Activated T-cell treated with anti-CD3 and anti-CD28 coated beads for 48 hours (primary cell): Measurements from ENCODE around the gene SCN1A.
"Not testable (repeated sequence)": the region's sequence is repeated elsewhere in the genome, so short reads cannot be mapped to it uniquely, and the experiment has no call there.

Source experiments
- DNase-seq: peaks from one replicate; pipeline ENCODE4 v3.0.0-alpha.2; 2020; ENCODE audit warnings: low read depth

Gene SCN1A

DNA sequence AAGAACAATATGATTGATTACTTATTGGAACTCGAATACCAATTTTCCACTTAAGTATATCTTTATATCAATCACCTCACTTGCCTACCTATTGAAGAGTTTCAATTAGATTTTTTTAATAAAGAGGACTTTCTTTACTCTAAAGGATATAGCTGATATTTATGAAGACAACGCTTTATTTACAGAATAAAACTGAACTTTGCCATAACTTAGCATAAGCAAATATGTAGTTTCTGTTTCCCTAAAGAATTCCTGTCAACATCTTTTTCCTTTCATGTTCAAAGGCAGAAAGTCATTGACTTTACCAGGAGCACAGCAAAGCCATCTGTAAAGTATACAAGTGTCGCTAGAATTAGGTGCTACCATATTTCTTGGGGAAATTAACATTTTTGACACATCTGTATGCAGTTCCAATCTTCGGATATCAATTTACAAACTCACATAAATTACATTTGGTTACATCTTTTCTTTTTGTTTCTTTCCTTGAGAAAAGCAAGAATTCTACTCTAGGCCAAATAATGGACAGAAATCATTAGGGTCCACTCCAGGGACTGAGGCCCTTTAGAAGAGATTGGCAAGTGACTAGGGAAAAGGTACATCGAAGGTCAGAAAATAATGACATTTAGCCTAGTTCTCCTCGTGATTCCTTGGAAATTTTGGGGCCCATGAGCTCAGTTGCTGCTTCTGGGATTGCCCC is 7.5 kb upstream of the SCN1A start:
- DNase-seq, result no peak

DNA sequence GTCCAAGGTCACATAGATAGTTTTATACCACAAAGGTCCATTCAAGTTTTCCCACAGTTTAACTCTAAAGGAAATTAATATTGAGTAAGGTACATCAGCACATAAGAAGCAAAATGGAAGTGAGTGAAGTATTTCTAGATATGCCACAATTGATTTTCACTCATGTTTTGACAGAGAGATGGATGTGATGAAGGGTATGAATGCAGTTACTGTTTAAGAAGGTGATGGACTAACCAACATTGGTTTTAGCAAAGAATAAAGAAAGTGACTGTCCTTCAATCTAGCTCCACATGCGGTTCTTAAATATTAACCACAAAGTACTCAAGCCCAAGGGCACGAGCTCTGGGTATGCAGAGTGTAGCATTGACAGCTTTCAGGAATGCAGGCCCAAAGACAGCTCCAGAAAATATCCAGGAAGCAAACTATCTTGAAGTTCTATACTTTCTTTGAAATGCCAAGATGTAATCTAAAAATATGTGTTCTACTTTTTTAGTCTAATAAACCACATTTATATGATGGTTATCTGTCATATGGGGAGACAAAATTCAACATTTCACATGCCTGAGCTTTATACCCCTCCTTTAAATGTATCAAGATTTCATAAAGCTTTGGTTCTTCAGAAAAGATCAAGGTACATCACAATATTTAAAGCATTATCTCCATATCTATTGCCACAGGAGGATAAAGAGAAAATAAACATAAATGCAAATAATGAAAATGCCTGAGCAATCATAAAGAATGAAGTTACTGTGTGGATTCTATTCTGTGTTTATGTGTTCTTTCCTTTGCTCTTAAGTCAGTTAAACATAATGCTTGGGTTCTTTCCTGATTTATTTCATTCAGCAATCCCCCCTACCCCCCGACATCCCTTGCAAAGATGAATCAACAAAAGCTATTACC is 6.7 kb upstream of the SCN1A start:
- no peak for DNase-seq

DNA sequence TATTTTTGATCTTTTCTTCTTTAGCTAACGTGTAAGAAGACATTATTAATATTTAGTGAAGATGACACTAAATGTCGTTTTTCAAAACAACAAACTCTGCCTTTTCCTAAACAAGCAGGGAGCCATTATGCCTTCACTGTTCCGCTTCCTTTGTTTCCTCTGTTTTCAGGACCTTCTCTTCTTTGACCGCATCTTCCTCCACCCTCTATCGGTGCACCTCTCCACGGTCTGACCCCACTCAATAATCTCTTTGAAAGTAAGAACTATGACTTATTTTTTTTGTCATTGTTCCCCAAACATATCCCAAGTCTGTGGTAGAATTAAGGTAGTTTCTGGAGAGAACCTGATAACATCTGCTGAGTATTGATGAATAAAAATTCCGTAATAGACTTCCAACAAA is 5.8 kb upstream of the SCN1A start:
- no peak for DNase-seq

DNA sequence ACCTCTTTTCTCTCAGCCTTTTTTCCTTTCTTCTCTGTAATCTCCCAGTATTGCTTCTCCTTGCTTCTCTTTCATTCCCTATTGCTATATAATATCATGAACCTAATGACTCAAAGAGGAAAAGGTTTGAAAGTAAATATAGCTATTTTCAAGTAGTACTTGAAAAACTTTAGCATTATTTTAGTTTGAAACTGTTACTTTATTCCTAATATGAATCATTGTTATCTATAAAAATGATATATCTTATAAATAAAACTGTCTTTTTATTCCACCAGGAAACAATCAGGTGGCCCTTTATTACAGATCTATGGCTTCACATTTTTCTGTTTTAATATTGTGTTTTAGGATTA is 311 bp upstream of the SCN1A start:
- DNase-seq, result no peak

DNA sequence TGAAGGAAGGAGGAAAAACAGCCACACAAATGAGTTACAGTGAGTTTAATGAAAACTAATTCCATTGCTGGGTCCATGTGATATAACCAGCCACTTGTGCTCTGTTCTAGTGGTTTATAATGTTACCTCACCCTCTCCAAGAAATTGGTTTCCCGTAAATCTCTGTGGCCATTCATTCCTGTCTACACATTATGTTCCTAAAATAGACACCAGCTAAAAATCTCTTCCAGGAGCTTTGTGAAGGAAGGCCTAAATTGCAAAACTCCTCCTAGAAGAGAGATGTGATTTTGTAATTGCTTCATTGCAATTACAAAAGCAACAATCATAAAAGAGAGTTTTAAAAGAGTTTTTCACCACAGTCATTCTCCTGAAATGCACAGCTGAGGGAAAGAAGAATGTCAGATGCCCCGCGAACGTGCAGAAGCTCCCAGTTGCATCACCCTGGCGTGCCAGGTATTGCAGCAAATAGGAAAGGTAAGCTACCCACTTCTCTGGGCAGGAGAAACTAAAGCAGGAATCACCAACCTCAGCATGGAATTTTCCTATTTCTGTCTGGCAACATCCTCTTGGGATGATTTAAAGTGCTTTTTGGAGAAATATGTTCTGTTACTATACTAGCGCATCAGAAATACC is 1.7 kb downstream of the SCN1A start:
- no peak for DNase-seq

DNA sequence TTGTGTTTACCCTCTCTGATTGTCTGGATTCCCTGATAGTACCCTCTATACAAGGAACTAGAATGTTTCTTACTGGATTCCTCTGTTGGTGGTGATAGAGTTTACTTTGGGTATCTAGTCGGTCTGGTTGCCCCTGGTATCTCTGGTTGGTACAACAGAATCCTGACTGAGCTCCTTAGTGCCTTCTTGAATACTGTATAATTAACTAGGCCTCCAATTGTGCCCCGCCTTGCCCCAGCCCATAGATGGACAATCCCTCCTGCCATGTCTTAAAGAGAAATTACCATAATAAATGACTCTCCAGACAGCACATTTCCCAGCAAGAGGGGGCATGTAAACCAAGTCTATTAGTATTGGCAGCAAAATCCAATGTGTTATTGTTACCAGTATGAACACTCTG is 2.3 kb downstream of the SCN1A start:
- no peak for DNase-seq

DNA sequence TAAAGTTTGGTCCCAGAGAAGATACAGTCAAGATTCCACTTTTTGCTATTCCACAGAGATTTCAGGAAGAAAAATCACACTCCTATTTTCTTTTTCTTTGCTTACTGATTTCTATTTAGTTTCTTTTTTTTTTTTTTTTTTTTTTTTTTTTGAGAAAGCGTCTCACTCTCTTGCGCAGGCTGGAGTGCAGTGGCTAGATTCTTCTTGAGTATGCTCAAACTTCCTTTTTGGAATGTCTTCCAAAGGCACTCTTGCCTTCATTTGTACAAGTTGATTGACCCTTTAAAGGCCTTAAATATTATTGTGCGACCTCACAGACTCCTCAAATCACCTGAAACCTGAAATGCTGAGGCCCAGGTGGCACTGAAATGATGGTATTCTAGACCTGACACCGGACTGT is 9.6 kb downstream of the SCN1A start:
- DNase-seq, result no peak

DNA sequence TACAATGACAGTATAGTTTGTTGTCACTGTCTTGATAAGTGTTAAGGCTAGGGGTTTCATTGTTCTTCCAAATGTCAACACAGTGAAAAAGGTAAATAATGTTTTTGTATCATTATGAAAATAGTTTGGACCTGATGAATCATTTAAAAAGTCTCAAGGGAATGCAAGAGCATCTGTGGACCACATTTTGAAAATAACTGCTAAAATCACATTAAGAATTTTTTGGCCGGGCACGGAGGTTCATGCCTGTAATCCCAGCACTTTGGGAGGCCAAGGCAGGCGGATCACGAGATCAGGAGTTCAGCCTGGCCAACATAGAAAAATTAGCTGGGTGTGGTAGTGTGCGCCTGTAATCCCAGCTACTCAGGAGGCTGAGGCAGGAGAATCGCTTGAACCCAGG is 10.3 kb downstream of the SCN1A start:
- DNase-seq, result no peak

DNA sequence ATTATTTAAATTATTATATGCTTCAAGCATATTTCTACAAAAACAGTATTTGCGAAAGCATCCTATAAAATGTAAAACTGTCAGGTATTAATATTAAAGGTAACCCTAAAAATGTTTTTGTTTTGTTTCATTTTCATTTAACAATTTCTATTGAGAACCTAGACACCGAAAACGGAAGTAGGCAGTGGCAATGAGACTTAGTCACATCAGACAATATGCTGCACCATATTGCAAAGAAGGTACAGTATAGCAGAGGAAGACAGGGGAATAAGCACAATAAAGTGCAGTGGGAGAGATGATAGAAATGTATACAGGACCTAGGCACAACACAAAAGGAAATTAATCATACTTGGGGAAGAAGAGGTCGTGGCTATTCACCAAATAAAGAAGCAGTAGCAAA is 12.2 kb downstream of the SCN1A start:
- DNase-seq, result no peak

DNA sequence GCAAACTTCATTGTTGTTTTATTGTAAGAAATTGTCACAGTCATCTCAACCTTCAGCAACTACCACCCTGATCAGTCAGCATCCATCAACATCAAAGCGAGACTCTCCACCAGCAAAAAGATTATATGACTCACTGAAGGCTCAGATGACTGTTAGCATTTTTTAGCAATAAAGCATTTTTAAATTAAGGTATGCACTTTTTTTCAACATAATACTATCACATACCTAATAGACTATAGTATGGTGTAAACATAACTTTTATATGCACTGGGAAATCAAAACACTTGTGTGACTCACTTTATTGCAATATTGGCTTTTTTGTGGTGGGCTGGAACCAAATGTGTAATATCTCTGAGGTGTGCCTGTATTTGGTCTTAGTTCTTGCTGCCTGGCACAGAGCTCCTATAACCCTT is 15.6 kb downstream of the SCN1A start:
- DNase-seq, result no peak

DNA sequence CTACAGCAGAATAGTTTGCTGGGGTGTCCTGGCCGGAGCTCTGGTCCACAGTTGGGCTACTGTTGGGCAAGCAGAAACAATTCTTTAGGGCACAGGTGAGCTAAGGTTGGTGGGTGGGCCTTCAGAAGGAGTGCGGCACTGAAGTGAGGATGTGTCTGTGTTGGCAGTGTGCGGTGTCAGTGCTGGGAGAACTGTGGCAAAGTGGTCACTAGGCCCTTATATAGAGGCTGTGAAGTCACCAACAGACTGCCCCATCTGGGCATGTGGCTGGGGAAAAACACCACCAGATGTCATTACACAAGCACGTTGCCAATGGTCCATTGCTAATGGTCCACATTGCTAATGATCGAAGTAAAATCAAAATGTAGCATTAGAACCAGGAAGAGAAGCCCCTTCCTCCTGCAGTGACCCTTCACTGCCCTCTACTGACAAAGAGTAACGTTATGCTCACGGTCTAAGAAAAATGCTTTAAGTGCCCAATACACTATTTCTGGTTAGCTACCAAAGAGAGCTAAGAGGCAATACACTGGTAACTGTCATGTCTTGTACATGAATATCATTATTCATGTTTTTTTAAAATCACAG is 21.3 kb downstream of the SCN1A start:
- DNase-seq, result no peak

DNA sequence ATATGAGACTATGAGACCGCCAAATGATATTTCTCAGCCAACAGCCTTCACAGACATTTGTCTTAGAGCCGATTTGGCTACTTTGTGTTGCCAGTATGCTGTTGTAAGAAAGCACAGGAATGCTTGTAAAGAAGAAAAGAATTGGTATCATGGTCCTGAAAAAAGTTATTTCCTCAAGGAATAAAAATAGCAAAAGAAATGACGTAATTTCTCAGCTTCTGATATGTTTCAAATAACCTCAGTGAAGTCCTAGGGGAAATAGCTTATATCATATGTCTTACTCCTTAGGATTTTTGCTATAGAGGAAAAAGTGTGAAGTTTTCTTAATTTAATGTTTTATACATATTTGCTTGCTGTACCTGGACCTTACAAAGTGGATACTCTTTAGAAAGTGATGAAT is 23.0 kb downstream of the SCN1A start:
- DNase-seq, result no peak

DNA sequence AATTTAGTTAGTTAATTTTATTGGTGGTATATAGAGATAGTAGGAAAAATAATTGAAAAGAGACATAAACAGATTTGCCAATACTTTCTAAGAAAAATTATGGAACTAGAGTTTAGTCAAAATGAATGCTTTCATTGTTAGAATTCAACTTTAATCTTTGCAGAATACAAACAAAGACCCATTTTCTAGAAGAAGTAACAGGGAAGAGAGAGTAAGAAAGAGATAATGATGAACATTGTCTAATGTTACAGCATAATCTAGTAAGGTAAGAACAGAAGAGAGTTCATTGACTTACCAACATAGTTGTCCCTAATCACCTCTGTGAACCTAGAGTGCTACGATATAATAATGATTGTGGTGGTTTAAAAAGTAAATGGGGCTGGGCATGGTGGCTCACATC is 23.7 kb downstream of the SCN1A start:
- DNase-seq, result no peak

DNA sequence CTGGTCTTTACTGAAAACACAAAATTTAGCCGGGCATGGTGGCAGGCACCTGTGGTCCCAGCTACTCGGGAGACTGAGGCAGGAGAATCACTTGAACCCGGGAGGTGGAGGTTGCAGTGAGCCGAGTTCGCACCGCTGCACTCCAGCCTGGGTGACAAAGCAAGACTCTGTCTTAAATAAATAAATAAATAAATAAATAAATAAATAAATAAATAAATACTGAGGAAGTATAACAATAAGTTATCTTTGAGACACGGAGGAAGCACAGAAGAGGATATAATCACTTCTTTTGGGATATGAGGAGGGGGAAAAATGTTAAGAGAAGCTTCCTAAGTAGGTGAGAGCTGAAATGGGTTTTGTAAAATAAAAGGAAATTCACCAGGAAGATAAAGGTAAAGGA is 24.5 kb downstream of the SCN1A start:
- DNase-seq, result not testable (repeated sequence)

DNA sequence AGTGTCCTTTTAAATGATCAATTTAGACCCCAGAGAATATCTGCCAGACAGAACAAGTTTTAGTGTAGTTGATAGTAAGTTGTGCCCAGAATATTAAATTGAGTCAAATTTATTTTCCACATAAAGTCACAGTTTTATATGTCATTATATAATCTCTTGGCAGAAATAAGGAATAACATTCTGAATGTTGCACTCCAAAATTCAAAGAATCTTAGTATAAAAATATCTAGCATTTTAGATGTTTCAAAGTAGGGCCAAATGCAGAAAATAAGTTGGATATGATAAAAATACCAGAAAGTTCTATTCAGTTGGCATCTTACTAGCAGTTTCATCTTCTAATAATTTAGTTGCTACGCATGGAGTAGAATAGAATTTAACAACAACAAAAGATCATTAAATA is 33.5 kb downstream of the SCN1A start:
- no peak for DNase-seq

DNA sequence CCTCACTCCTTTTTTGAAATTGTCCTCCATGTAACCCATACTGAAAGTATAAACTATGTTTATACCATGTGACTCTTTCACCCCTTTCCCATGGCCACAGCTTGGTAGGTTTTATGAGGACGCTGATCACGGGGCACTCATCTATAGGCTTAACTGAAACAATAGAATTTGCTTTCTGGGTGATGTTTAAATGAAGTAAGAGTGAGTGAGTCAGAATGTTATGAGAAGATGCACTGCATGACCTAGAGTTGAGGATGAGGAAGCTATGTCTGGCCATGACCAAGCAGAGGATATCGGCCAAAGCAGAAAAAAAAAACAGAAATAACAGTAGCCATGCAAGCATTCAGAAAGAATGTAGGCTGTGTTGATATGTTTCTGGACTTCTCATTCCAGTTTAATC is 34.9 kb downstream of the SCN1A start:
- DNase-seq, result no peak

DNA sequence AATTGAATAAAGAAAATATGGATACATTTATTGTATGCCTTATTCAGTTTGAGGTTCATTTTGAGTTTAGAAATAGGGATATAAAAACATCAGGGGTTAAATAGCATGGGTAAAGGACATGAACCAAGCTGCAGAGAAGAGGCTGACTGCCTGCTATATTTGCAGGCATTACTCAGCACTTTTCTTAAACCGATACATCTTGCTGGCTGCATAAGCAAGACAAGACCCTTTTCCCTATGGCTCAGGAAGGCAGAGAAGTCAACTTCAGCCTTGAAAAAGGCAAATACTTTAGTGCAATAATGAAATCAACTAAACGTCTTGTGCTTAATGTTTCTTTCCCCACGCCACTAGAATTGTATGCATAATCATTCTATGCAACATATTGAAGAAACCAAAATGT is 36.4 kb downstream of the SCN1A start:
- no peak for DNase-seq

DNA sequence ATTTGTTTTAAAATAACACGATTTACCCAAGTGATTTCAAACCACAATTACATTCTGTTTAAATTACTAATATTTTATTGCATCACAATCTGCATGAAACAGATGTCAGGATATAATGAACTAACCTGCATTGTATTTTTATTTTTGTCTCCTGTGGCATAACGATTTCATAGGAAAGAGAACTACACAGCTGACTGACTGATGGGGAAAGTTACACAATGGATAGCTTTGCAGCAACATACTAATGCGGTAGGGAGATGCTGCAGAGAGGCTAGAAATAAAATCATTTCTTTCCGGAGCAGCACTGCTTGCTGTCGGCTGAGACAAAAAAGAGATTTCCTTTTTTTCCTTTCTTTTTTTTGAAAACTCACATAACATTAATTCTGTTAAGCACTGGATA is 36.9 kb downstream of the SCN1A start:
- no peak for DNase-seq

DNA sequence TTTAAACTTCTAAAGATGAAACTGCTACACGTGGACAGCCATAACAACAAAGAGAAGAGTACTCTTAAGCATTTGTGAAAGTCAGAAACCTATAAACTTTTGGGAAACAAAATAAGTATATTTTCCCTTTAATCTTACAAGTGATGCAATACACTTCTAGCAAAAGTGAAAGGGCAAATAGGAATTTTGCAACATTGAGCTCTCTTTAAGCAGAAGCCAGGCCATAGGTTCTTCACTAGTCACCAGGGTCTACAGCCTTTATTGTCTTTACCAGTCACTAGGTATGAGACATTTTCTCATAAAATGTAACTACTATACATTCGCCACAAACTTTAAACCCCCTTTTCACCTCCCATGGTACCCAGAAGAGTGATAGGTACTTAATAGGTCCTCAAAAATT is 37.5 kb downstream of the SCN1A start:
- no peak for DNase-seq

DNA sequence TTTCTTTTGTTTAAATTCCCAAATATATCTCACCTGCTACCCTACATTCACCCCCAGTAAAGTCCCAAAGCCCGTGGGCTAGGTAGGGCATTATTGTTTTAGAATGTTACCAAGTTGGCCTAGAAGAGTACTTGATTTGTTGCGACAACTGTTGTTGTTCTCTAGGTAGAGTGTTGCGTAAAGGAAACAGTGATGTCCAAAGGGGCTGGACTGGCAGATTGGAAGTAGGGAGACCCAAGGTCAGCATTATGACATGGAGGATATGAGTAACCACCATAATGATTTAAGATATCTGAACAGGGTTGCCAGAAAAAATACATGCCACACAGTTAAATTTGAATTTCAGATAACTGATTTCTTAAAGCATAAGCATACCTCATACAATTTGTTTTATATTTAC is 39.2 kb downstream of the SCN1A start:
- DNase-seq, result no peak

DNA sequence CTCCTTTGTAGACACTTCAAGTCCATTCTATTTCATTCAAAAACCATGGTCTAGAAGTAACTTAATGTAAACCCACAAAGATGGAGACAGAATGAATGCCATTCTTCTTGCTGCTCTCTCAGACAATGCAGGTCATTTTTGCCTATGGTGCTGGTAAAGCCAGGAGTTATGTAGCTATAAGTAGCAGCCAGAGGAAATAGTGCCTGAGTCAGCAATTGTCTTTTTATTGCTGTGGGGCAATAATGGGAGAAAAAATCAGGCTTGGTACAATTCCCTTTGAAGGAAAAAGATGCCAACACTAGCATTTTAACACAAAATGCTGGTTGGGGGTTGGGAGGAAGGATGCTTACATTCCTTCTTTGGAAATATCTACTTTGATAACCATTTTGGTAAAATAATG is 43.5 kb downstream of the SCN1A start:
- no peak for DNase-seq

DNA sequence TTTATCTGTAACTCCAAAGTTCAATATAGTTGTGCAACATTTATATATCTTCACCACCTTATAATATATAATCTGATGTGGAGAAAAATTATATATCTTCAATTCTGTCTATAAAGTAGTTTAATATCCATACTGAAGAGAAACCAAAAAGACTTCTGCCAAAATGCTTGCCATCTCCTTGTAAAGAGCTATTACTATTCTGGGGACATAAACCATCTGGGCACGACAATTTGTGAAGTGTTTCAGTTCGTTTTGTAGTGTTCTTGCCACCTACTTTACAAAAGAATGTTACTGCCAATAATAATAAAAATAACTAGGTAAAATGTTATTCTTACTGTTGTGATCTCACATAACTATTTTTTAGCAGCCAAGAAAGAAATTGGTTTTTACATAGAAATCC is 45.1 kb downstream of the SCN1A start:
- DNase-seq, result no peak

DNA sequence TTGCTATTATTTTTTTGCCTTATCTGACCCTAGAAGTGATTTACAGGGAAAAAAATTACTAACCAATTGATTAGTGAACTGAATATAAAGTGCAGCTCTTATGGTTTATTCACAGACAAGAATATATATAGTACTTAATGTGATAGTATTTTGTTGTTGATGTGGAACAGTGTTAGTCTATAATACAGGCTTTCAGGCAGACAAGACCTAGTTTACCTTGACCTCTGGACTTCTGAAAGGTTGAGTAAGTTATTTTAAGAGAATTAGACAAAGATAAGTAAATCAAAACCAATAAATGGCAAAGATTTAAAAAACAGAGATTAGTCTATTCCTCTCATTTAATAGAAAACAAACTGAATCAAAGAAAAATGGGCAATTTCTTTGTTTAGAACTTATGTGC is 46.0 kb downstream of the SCN1A start:
- DNase-seq, result no peak
